SK-N-SH (cell line): ENCODE measurements around the gene RFX2.

ENCODE experiments used
- CTCF ChIP-seq: fragments of 200-600 bp; sonication (generic); IDR thresholded peaks from 2 replicates; pipeline ENCODE4 v1.6.1; 2017; ENCODE audit warnings: antibody characterized with exemption, mild to moderate bottlenecking, moderate library complexity
- GATA2 ChIP-seq: sonication (generic); formaldehyde crosslinking; IDR thresholded peaks from 2 replicates; pipeline ENCODE4 v1.5.0; 2020; ENCODE audit warnings: mild to moderate bottlenecking, missing genetic modification reagents
- JUND ChIP-seq: IDR thresholded peaks from 2 replicates; pipeline ENCODE4 v1.4.0; 2012
- MAX ChIP-seq: IDR thresholded peaks from 2 replicates; pipeline ENCODE4 v1.4.0; 2012; ENCODE audit warnings: low read depth
- MXI1 ChIP-seq: IDR thresholded peaks from 2 replicates; pipeline ENCODE4 v1.6.1; 2012; ENCODE audit warnings: mild to moderate bottlenecking, low read depth, low read length, improper control_type of control experiment
- NFIC ChIP-seq: IDR thresholded peaks from 2 replicates; pipeline ENCODE4 v1.4.0; 2012; ENCODE audit warnings: borderline replicate concordance
- NRF1 ChIP-seq: IDR thresholded peaks from 2 replicates; pipeline ENCODE4 v1.6.1; 2012; ENCODE audit warnings: low read depth, mild to moderate bottlenecking, low read length
- POLR2AphosphoS5 ChIP-seq: IDR thresholded peaks from 2 replicates; pipeline ENCODE4 v1.6.1; 2012; ENCODE audit warnings: low read depth, low read length
- RAD21 ChIP-seq: IDR thresholded peaks from 2 replicates; pipeline ENCODE4 v1.6.1; 2012; ENCODE audit warnings: mild to moderate bottlenecking, low read length
- REST ChIP-seq: IDR thresholded peaks from 2 replicates; pipeline ENCODE4 v1.6.1; 2012; ENCODE audit warnings: mild to moderate bottlenecking, low read depth, low read length, moderate library complexity
- SIN3A ChIP-seq: IDR thresholded peaks from 2 replicates; pipeline ENCODE4 v1.6.1; 2012; ENCODE audit warnings: low read depth, mild to moderate bottlenecking, low read length, moderate library complexity, borderline replicate concordance
- SMC3 ChIP-seq: IDR thresholded peaks from 2 replicates; pipeline ENCODE4 v1.6.1; 2012; ENCODE audit warnings: low read depth, low read length, improper control_type of control experiment
- TAF1 ChIP-seq: IDR thresholded peaks from 2 replicates; pipeline ENCODE4 v1.6.1; 2012; ENCODE audit warnings: low read depth, mild to moderate bottlenecking, low read length, moderate library complexity, borderline replicate concordance
- ZBTB33 ChIP-seq: IDR thresholded peaks from 2 replicates; pipeline ENCODE4 v1.4.0; 2012; ENCODE audit warnings: low read depth, borderline replicate concordance

GRCh38 chr19:6056801-6057650 is 53.3 kb downstream of the RFX2 start:
- TF ChIP-seq TAF1 (no peak), CTCF (no peak), JUND (peak; percentile 53), ZBTB33 (no peak), POLR2AphosphoS5 (peak; percentile 15; the same call in 1 of the 2 replicates), SIN3A (peak; percentile 53; the same call in 1 of the 2 replicates), MAX (no peak; the same call in none of the 2 replicates), MXI1 (no peak), NRF1 (no peak), GATA2 (CRISPR knock-in tag) (no peak), SMC3 (no peak), RAD21 (no peak), REST (no peak), NFIC (no peak; the same call in 1 of the 2 replicates)
